ENCODE data around the gene LGALS4. TPM values are rescaled to one million over a fixed set of nuclear protein-coding genes. Genes with fewer than 3 reads are reported as not detected.

The LGALS4 gene
- total and polyA plus RNA-seq, 10 donors = 1.1 to 9.6 (median 3.1) TPM

- peak; percentile 99 for DNase-seq
- no peaks in the 10 kb centered on the region for H3K9me3 ChIP-seq
- WGBS, 5 donors = 0 to 1% (median 0%) methylated on average over 22 to 26 of the region's 26 CpGs
- TF ChIP-seq POLR2A (IDR thresholded peaks at IDR 0.05) (peak in 2 of 3 donors; percentile 29 to 92), POLR2AphosphoS5 (IDR thresholded peaks at IDR 0.05) (peak; percentile 73 to 94 (median 94)), CTCF (IDR thresholded peaks at IDR 0.05 in 8 of 11, conservative IDR thresholded peaks at IDR 0.05 in 3 of 11) (peak in 6 of 11 experiments; percentile 8 to 54 (median 32))
- peaks cover 27 to 70% (median 59%) of the 10 kb centered on the region in 6 donors for H3K4me1 ChIP-seq
- intact Hi-C loops (cut with DNase I; ENCODE audit: low total_unique reads) = no loop called here
- H3K4me3 ChIP-seq = peak overlapping the region; percentile 21 to 91 (median 60)
- H3K27ac ChIP-seq = peak overlapping the region; percentile 73 to 100 (median 99)
- H3K27me3 ChIP-seq (replicated peaks in 1 of 7) = no peaks in the 10 kb centered on the region
- peaks cover 0 to 33% (median 24%) of the 10 kb centered on the region in 6 donors for H3K36me3 ChIP-seq
These were observed 37.8 kb upstream of the LGALS4 start for GRCh38 chr19:38850436-38850975.

DNA sequence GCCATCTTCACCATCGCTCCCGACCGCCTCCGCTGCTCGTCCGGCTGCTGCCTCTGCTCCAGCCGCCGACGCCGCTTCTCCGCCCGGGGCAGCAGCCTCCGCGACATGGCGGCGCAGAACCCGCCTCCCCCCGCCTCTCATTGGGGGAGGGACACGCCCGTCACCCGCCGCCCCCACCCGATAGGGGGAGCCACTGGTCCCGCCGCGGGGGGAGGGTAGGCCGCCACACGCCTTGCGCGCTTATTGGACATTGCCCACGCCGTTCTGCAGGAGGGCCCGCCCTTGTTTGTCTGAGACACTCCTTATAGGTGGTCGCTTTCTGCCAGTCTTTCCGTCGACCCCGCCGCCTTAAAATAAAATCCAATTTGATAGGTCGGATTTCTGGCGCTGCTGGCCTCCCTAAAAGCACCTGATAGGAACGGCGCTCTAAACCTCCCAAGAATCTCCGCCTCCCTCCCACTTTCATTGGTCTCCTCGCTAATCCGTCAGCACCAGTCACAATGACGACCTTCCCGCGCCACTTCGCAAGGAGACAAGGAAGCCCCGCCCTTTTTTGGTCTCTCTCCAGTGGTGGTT is 37.2 kb upstream of the LGALS4 start, which contains the start of gene HNRNPL:
Gene HNRNPL, minus strand, starts transcription at position 127 of the 576 bp plus-strand sequence. Its CDS starts 20 bp downstream, at position 107.
- Histone ChIP-seq H3K9me3 (no peaks in the 10 kb centered on the region), H3K27me3 (replicated peaks in 1 of 7) (no peaks in the 10 kb centered on the region), H3K27ac (peak within 1 kb of the TSS; percentile 92 to 100 (median 100)), H3K36me3 (peaks cover 0 to 39% (median 29%) of the 10 kb centered on the region in 6 donors), H3K4me1 (peaks cover 33 to 76% (median 65%) of the 10 kb centered on the region in 6 donors), H3K4me3 (peak within 1 kb of the TSS; percentile 53 to 91 (median 66))
- WGBS, 5 donors = 0 to 1% (median 0%) methylated on average over 32 to 50 of the region's 50 CpGs
- intact Hi-C loops (cut with DNase I; ENCODE audit: low total_unique reads) = no loop called here
- TF ChIP-seq POLR2AphosphoS5 (IDR thresholded peaks at IDR 0.05) (peak; percentile 98 to 99 (median 99)), POLR2A (IDR thresholded peaks at IDR 0.05) (peak; percentile 88 to 95 (median 91)), CTCF (IDR thresholded peaks at IDR 0.05 in 8 of 11, conservative IDR thresholded peaks at IDR 0.05 in 3 of 11) (peak in 10 of 11 experiments; percentile 26 to 71 (median 62))
- DNase-seq = peak; percentile 99

GRCh38 chr19:38849147-38849859 is 36.6 kb upstream of the LGALS4 start:
- peak; percentile 99 for DNase-seq
- Histone ChIP-seq H3K36me3 (peaks cover under 1 to 45% (median 36%) of the 10 kb centered on the region in 6 donors), H3K4me3 (peak overlapping the region; percentile 53 to 91 (median 65)), H3K27me3 (replicated peaks in 1 of 7) (no peaks in the 10 kb centered on the region), H3K27ac (peak overlapping the region; percentile 92 to 100 (median 100)), H3K9me3 (no peaks in the 10 kb centered on the region), H3K4me1 (peaks cover 38 to 78% (median 71%) of the 10 kb centered on the region in 6 donors)
- 0 to 1% (median 1%) methylated on average over 29 to 76 of the region's 76 CpGs for WGBS, 5 donors
- TF ChIP-seq CTCF (IDR thresholded peaks at IDR 0.05 in 8 of 11, conservative IDR thresholded peaks at IDR 0.05 in 3 of 11) (no peak), POLR2A (IDR thresholded peaks at IDR 0.05) (peak in 1 of 3 donors; percentile 40), POLR2AphosphoS5 (IDR thresholded peaks at IDR 0.05) (peak in 1 of 3 donors; percentile 69)
- intact Hi-C loops (cut with DNase I; ENCODE audit: low total_unique reads) = no loop called here

All from spleen (tissue), 11 donors.